ENCODE measurements around the gene LEPR. TPM values are rescaled to one million over a fixed set of nuclear protein-coding genes. Genes with fewer than 3 reads are reported as not detected.
A peak's percentile ranks its signal among the peaks of the same experiment; 100 is the strongest.

Gene LEPR
- total RNA-seq, 1 donor from 2014 or later, result 8.9 TPM

- Histone ChIP-seq H3K9ac (ENCODE audit: low read length) (peak overlapping the region; percentile 99), H3K27me3 (ENCODE audit: insufficient read depth, low read length) (no peaks in the 10 kb centered on the region), H3K4me1 (ENCODE audit: insufficient read depth, low read length) (peaks cover 42% of the 10 kb centered on the region), H2AFZ (ENCODE audit: low read depth, low read length) (peak overlapping the region; percentile 92), H3K36me3 (ENCODE audit: insufficient read depth, low read length) (no peaks in the 10 kb centered on the region), H3K4me3 (ENCODE audit: insufficient read depth, low read depth, low read length) (peak overlapping the region; percentile 59), H3K27ac (ENCODE audit: low read depth, low read length) (peak overlapping the region; percentile 77), H3K79me2 (ENCODE audit: insufficient read depth, low read length) (peaks cover 37% of the 10 kb centered on the region), H4K20me1 (ENCODE audit: insufficient read depth, low read length) (no peaks in the 10 kb centered on the region), H3K4me2 (ENCODE audit: low read length) (peak overlapping the region; percentile 86), H3K9me3 (ENCODE audit: insufficient read depth, low read depth, low read length) (no peaks in the 10 kb centered on the region)
- Mint-ChIP-seq H3K9me3 (ENCODE audit: unreplicated experiment) (no peaks in the 10 kb centered on the region), H3K27me3 (ENCODE audit: low read depth, unreplicated experiment) (no peaks in the 10 kb centered on the region), H3K4me3 (ENCODE audit: unreplicated experiment) (peak overlapping the region; percentile 90), H3K27ac (ENCODE audit: unreplicated experiment) (peak overlapping the region; percentile 92), H3K4me1 (ENCODE audit: low read depth, unreplicated experiment) (peaks cover 20% of the 10 kb centered on the region), H3K36me3 (ENCODE audit: low read depth, unreplicated experiment) (no peaks in the 10 kb centered on the region)
- FAIRE-seq (no peak), DNase-seq (ENCODE audit: low read depth) (peak; percentile 92)
- no peak for TF ChIP-seq EZH2 (IDR thresholded peaks at IDR 0.05; ENCODE audit: insufficient read depth, low read length)
- TF ChIP-seq CTCF (IDR thresholded peaks at IDR 0.05; ENCODE audit: insufficient read depth, low read depth, low read length), result no peak
Measured at GRCh38 chr1:65419681-65420589, 533 bp upstream of the LEPR start.

DNA sequence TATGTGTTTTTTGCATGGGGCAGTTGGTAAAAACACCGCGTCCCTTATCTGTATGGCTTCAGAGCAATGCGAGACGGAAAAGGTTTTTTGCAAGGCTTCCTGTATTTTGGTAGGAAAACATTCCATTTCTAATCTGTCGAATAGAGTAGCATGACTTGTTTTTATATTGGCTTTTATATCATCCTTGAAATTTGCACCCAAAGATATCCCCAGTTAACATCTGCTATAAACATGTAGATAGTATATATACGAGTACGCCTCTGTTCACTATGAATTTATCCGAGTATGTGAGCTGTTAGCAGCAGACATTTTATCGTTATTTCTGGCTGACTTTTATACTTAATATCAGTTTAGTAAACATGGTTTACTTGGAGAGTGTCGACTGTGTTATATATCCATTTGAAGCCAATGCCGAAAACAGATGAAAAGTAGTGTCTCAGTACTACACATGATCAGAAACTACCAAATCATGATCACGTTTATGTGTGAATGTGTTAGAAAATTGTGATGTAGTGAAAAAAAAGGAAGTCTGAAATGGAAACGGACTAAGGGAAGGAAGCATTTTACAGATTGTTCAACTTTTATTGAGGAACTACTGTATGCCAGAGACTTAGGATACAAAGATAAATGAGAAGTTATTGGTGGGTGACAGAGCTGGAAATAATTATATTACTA lies 1.0 kb downstream of the LEPR start:
- Histone ChIP-seq H3K36me3 (ENCODE audit: insufficient read depth, low read length) (peaks cover 3% of the 10 kb centered on the region), H2AFZ (ENCODE audit: low read depth, low read length) (peak overlapping the region; percentile 72), H3K4me2 (ENCODE audit: low read length) (peak overlapping the region; percentile 89), H3K4me1 (ENCODE audit: insufficient read depth, low read length) (peaks cover 57% of the 10 kb centered on the region), H3K9me3 (ENCODE audit: insufficient read depth, low read depth, low read length) (no peaks in the 10 kb centered on the region), H3K9ac (ENCODE audit: low read length) (peak overlapping the region; percentile 99), H3K27me3 (ENCODE audit: insufficient read depth, low read length) (no peaks in the 10 kb centered on the region), H3K27ac (ENCODE audit: low read depth, low read length) (peak overlapping the region; percentile 99), H3K79me2 (ENCODE audit: insufficient read depth, low read length) (peaks cover 51% of the 10 kb centered on the region), H4K20me1 (ENCODE audit: insufficient read depth, low read length) (no peaks in the 10 kb centered on the region), H3K4me3 (ENCODE audit: insufficient read depth, low read depth, low read length) (peak overlapping the region; percentile 95)
- no peaks in the 10 kb centered on the region for H3K9me3 Mint-ChIP-seq (ENCODE audit: unreplicated experiment)
- TF ChIP-seq CTCF (IDR thresholded peaks at IDR 0.05; ENCODE audit: insufficient read depth, low read depth, low read length) (no peak), EZH2 (IDR thresholded peaks at IDR 0.05; ENCODE audit: insufficient read depth, low read length) (no peak)
- H3K36me3 Mint-ChIP-seq (ENCODE audit: low read depth, unreplicated experiment), result peaks cover 9% of the 10 kb centered on the region
- DNase-seq (ENCODE audit: low read depth) (no peak), FAIRE-seq (no peak)
- no peaks in the 10 kb centered on the region for H3K27me3 Mint-ChIP-seq (ENCODE audit: low read depth, unreplicated experiment)
- H3K27ac Mint-ChIP-seq (ENCODE audit: unreplicated experiment), result no peak overlapping the region
- peaks cover 36% of the 10 kb centered on the region for H3K4me1 Mint-ChIP-seq (ENCODE audit: low read depth, unreplicated experiment)
- no peak overlapping the region for H3K4me3 Mint-ChIP-seq (ENCODE audit: unreplicated experiment)

All from astrocyte (in vitro differentiated cells and primary cell).